ENCODE measurements around the gene KPNA6.

The KPNA6 gene

DNA sequence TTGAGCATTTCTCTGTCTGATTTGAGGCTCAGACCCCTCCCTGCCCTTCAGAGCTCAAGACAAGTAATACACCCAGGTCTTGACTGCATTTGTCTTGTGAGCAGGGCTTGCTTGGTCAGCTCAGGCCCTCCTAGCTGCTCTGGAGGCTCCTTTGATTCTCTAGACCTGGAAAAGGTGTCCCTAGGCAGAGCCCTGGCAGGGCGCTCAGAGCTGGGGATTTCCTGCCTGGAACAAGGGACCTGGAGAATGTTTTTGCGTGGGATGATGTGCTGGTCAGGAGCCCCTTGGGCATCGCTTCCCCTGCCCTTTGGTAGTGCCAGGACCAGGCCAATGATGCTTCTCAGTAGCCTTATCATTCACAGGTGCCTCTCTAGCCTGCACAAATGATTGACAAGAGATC is 87.7 kb downstream of the KPNA6 start:
- DNase-seq (ENCODE audit: extremely low spot score), result no peak
- POLR2A ChIA-PET, result interaction anchor here (1.0 to 1.3 kb wide), 2 partner anchors 16 to 140 kb away, joined by 3 to 4 read pairs; partner anchors contain the start of genes MARCKSL1 and TXLNA
- CTCF ChIA-PET, result interaction anchor here (1.1 to 1.7 kb wide), 4 partner anchors 11 to 218 kb away, joined by 3 to 8 read pairs (median 4); no protein-coding TSS in a partner anchor
- TF ChIP-seq, protein P1, sequence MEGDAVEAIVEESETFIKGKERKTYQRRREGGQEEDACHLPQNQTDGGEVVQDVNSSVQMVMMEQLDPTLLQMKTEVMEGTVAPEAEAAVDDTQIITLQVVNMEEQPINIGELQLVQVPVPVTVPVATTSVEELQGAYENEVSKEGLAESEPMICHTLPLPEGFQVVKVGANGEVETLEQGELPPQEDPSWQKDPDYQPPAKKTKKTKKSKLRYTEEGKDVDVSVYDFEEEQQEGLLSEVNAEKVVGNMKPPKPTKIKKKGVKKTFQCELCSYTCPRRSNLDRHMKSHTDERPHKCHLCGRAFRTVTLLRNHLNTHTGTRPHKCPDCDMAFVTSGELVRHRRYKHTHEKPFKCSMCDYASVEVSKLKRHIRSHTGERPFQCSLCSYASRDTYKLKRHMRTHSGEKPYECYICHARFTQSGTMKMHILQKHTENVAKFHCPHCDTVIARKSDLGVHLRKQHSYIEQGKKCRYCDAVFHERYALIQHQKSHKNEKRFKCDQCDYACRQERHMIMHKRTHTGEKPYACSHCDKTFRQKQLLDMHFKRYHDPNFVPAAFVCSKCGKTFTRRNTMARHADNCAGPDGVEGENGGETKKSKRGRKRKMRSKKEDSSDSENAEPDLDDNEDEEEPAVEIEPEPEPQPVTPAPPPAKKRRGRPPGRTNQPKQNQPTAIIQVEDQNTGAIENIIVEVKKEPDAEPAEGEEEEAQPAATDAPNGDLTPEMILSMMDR (IDR thresholded peaks at IDR 0.05; ENCODE audit: control extremely low read depth, extremely low read depth, low read depth, missing control alignments), result no peak

DNA sequence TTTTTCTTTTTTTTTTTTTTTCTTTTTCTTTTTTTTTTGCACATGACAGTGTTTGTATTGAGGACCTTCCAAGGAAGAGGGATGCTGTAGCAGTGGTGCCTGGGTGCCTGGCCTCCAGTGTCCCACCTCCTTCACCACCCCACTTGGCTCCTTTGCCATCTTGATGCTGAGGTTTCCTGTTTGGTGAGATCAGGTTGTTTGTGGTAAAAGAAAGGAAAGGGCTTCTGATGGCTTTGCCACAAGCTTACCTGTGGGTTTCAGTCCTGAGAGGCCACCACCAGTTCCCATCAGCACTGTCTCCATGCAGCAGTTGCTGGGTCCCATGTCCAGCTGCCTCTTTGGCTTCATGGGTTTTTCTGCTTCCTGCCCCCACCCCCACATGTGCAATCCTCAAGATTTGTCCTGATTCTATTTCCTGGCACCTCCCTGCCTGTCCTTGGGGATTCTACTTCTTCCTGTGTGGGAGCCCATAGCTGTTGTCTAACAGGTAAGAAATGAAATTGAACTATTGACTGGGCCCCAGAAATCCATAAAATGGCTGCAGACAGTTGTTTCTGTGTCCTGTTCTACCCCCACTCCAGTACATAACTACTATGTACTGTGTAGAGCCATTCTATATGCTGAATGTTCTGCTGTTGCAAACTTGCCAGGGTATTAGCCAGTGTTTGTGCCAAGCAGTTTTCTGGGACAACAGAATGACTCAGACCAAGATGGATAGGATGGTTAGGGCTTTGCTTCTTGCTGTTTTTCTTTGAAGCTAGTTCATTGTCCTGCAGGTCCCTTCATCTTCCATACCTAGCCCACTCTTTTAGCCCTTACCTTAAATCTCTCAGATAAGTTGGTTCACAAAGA is 88.3 kb downstream of the KPNA6 start:
- ChIA-PET CTCF (interaction anchor here (0.9 to 1.7 kb wide), 3 partner anchors 52 to 217 kb away, joined by 3 to 4 read pairs (median 4); no protein-coding TSS in a partner anchor), POLR2A (interaction anchor here (0.6 to 1.4 kb wide), 6 partner anchors 11 to 141 kb away, joined by 3 to 4 read pairs (median 4); partner anchors contain the start of genes MARCKSL1 and TXLNA)
- no peak for DNase-seq (ENCODE audit: extremely low spot score)
- TF ChIP-seq, protein P1 (IDR thresholded peaks at IDR 0.05; ENCODE audit: control extremely low read depth, extremely low read depth, low read depth, missing control alignments), result no peak

DNA sequence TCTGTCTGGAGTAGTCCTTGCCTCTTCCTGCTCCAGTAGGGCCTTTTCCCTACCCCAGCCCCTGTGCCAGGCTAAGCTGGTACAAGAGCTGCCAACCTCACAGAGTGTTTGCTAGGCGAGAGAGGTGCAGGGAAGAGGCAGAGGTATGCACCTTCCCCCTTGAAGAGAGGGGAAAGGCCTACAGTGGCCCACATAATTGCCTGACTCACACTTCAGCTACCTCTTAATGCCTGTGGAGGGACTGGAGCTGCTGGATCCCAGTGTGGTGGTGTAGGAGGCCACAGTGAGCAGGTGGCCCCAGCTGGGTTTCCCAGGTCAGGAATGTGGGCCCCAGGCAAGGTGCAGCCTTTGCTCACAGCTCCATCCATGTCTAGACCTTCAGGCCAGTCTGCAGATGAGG is 89.2 kb downstream of the KPNA6 start:
- CTCF ChIA-PET, result interaction anchor here (0.9 to 2.8 kb wide), 6 partner anchors 10 to 216 kb away, joined by 3 to 17 read pairs (median 4); no protein-coding TSS in a partner anchor
- TF ChIP-seq, protein P1 (IDR thresholded peaks at IDR 0.05; ENCODE audit: control extremely low read depth, extremely low read depth, low read depth, missing control alignments), result no peak
- POLR2A ChIA-PET, result interaction anchor here (0.8 to 1.7 kb wide), 5 partner anchors 12 to 140 kb away, joined by 3 to 4 read pairs (median 3); partner anchors contain the start of gene TXLNA
- no peak for DNase-seq (ENCODE audit: extremely low spot score)

DNA sequence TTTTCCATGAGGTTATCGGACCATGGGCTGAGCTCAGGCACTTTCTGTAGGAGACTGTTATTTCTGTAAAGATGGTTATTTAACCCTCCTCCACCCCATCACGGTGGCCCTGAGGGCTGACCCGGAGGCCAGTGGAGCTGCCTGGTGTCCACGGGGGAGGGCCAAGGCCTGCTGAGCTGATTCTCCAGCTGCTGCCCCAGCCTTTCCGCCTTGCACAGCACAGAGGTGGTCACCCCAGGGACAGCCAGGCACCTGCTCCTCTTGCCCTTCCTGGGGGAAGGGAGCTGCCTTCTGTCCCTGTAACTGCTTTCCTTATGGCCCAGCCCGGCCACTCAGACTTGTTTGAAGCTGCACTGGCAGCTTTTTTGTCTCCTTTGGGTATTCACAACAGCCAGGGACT is 90.0 kb downstream of the KPNA6 start:
- TF ChIP-seq, protein P1 (IDR thresholded peaks at IDR 0.05; ENCODE audit: control extremely low read depth, extremely low read depth, low read depth, missing control alignments), result no peak
- CTCF ChIA-PET, result interaction anchor here (0.9 to 2.8 kb wide), 8 partner anchors 10 to 215 kb away, joined by 3 to 17 read pairs (median 4); no protein-coding TSS in a partner anchor
- POLR2A ChIA-PET, result interaction anchor here (0.8 to 1.7 kb wide), 4 partner anchors 15 to 139 kb away, joined by 3 to 4 read pairs (median 4); partner anchors contain the start of genes MARCKSL1 and TXLNA
- DNase-seq (ENCODE audit: extremely low spot score), result no peak

DNA sequence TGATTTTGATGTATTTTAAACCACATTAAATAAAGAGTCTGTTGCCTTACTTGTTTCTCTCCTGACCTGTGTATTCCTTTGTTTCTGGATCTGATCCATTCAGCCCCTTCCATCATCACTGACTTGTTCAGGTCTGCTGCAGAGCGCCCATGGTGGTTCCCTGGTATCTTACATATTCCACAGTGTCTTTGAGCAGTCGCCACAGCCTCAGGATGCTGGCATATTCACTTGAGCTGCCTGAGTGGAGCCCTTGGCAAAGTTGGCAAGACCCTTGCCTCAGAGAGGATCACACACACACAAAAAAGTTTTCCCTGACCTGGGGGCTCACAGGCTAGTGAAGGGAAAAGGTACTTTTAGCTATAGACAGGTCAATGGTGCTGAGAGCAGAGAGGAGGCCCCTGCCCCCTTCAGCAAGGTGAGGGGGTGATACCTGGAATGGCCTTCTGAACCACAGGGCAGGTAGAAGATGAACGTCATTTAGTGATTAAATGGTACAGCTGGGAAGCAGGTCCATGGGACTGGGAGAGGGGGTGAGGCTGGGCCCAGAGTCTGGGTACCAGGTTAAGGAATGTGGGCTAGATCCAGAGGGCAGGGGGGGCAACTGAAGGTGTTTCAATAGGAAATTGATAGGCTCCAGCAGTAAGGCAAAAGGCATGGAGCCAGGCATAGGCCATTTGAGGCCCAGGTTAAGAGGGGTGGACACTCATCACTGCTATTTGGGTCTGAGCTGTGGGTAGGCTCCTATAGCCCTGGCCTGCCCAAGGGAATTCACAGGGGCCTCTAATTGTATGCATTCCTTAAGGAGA is 90.6 kb downstream of the KPNA6 start:
- DNase-seq (ENCODE audit: extremely low spot score), result no peak
- TF ChIP-seq, protein P1 (IDR thresholded peaks at IDR 0.05; ENCODE audit: control extremely low read depth, extremely low read depth, low read depth, missing control alignments), result no peak
- CTCF ChIA-PET, result interaction anchor here (0.9 to 2.8 kb wide), 9 partner anchors 10 to 215 kb away, joined by 3 to 17 read pairs (median 4); no protein-coding TSS in a partner anchor
- POLR2A ChIA-PET, result interaction anchor here (1.1 to 1.7 kb wide), 2 partner anchors 19 to 138 kb away, joined by 4 read pairs; partner anchors contain the start of genes MARCKSL1 and TXLNA
